ENCODE measurements around the gene KNDC1.
"Not testable (repeated sequence)": the region's sequence is repeated elsewhere in the genome, so short reads cannot be mapped to it uniquely, and the experiment has no call there.

KNDC1 gene

GRCh38 chr10:133217800-133218589, 58.0 kb downstream of the KNDC1 start:
- TF ChIP-seq EZH2 (IDR thresholded peaks at IDR 0.05) (no peak), POLR2AphosphoS5 (IDR thresholded peaks at IDR 0.05; ENCODE audit: borderline replicate concordance, low read depth, low read length) (no peak), FOXP2 (optimal IDR thresholded peaks at IDR 0.05; ENCODE audit: control extremely low read depth, extremely low read length, insufficient read depth) (no peak)
- Histone ChIP-seq H3K9me3 (ENCODE audit: low read depth, low read length) (no peaks in the 10 kb centered on the region), H3K4me3 (no peak overlapping the region), H3K27ac (no peak overlapping the region), H3K36me3 (ENCODE audit: insufficient read depth, low read length) (no peaks in the 10 kb centered on the region), H3K9ac (ENCODE audit: insufficient read length) (no peak overlapping the region)
- DNase-seq (ENCODE audit: low read depth, low spot score): no peak

GRCh38 chr10:133218891-133219290, 58.9 kb downstream of the KNDC1 start:
- no peak for DNase-seq (ENCODE audit: low read depth, low spot score)
- Histone ChIP-seq H3K4me3 (no peak overlapping the region), H3K9me3 (ENCODE audit: low read depth, low read length) (no peaks in the 10 kb centered on the region), H3K27ac (no peak overlapping the region), H3K36me3 (ENCODE audit: insufficient read depth, low read length) (no peaks in the 10 kb centered on the region), H3K9ac (ENCODE audit: insufficient read length) (no peak overlapping the region)
- TF ChIP-seq EZH2 (IDR thresholded peaks at IDR 0.05) (no peak), POLR2AphosphoS5 (IDR thresholded peaks at IDR 0.05; ENCODE audit: borderline replicate concordance, low read depth, low read length) (no peak), FOXP2 (optimal IDR thresholded peaks at IDR 0.05; ENCODE audit: control extremely low read depth, extremely low read length, insufficient read depth) (no peak)

- TF ChIP-seq EZH2 (IDR thresholded peaks at IDR 0.05) (no peak), POLR2AphosphoS5 (IDR thresholded peaks at IDR 0.05; ENCODE audit: borderline replicate concordance, low read depth, low read length) (no peak), FOXP2 (optimal IDR thresholded peaks at IDR 0.05; ENCODE audit: control extremely low read depth, extremely low read length, insufficient read depth) (no peak)
- no peak overlapping the region for H3K27ac ChIP-seq
- H3K9me3 ChIP-seq (ENCODE audit: low read depth, low read length): no peaks in the 10 kb centered on the region
- no peak overlapping the region for H3K9ac ChIP-seq (ENCODE audit: insufficient read length)
- no peak overlapping the region for H3K4me3 ChIP-seq
- no peak for DNase-seq (ENCODE audit: low read depth, low spot score)
- no peaks in the 10 kb centered on the region for H3K36me3 ChIP-seq (ENCODE audit: insufficient read depth, low read length)
Measured at GRCh38 chr10:133219782-133220181, 59.8 kb downstream of the KNDC1 start.

- H3K4me3 ChIP-seq: no peak overlapping the region
- H3K36me3 ChIP-seq (ENCODE audit: insufficient read depth, low read length): no peaks in the 10 kb centered on the region
- DNase-seq (ENCODE audit: low read depth, low spot score): no peak
- no peak overlapping the region for H3K27ac ChIP-seq
- no peak overlapping the region for H3K9ac ChIP-seq (ENCODE audit: insufficient read length)
- TF ChIP-seq POLR2AphosphoS5 (IDR thresholded peaks at IDR 0.05; ENCODE audit: borderline replicate concordance, low read depth, low read length) (no peak), EZH2 (IDR thresholded peaks at IDR 0.05) (no peak), FOXP2 (optimal IDR thresholded peaks at IDR 0.05; ENCODE audit: control extremely low read depth, extremely low read length, insufficient read depth) (no peak)
- H3K9me3 ChIP-seq (ENCODE audit: low read depth, low read length): no peaks in the 10 kb centered on the region
Measured at GRCh38 chr10:133221331-133221730, 61.3 kb downstream of the KNDC1 start.

- not testable (repeated sequence) for H3K27ac ChIP-seq; DNase-seq (ENCODE audit: low read depth, low spot score); H3K4me3 ChIP-seq; H3K9me3 ChIP-seq (ENCODE audit: low read depth, low read length); H3K36me3 ChIP-seq (ENCODE audit: insufficient read depth, low read length); H3K9ac ChIP-seq (ENCODE audit: insufficient read length)
Measured at GRCh38 chr10:133221756-133222155, 61.7 kb downstream of the KNDC1 start.

- no peak for DNase-seq (ENCODE audit: low read depth, low spot score)
- no peaks in the 10 kb centered on the region for H3K36me3 ChIP-seq (ENCODE audit: insufficient read depth, low read length)
- no peak overlapping the region for H3K27ac ChIP-seq
- H3K4me3 ChIP-seq: no peak overlapping the region
- no peak overlapping the region for H3K9ac ChIP-seq (ENCODE audit: insufficient read length)
- no peaks in the 10 kb centered on the region for H3K9me3 ChIP-seq (ENCODE audit: low read depth, low read length)
- TF ChIP-seq EZH2 (IDR thresholded peaks at IDR 0.05) (no peak), POLR2AphosphoS5 (IDR thresholded peaks at IDR 0.05; ENCODE audit: borderline replicate concordance, low read depth, low read length) (no peak), FOXP2 (optimal IDR thresholded peaks at IDR 0.05; ENCODE audit: control extremely low read depth, extremely low read length, insufficient read depth) (no peak)
Measured at GRCh38 chr10:133224076-133224475, 64.1 kb downstream of the KNDC1 start.

GRCh38 chr10:133224756-133225372, 64.8 kb downstream of the KNDC1 start:
- H3K36me3 ChIP-seq (ENCODE audit: insufficient read depth, low read length): no peaks in the 10 kb centered on the region
- H3K9me3 ChIP-seq (ENCODE audit: low read depth, low read length): no peaks in the 10 kb centered on the region
- H3K27ac ChIP-seq: no peak overlapping the region
- DNase-seq (ENCODE audit: low read depth, low spot score): no peak
- H3K9ac ChIP-seq (ENCODE audit: insufficient read length): no peak overlapping the region
- TF ChIP-seq POLR2AphosphoS5 (IDR thresholded peaks at IDR 0.05; ENCODE audit: borderline replicate concordance, low read depth, low read length): no peak
- no peak for TF ChIP-seq EZH2 (IDR thresholded peaks at IDR 0.05)
- no peak for TF ChIP-seq FOXP2 (optimal IDR thresholded peaks at IDR 0.05; ENCODE audit: control extremely low read depth, extremely low read length, insufficient read depth)
- no peak overlapping the region for H3K4me3 ChIP-seq

GRCh38 chr10:133225707-133226191, 65.7 kb downstream of the KNDC1 start:
- DNase-seq (ENCODE audit: low read depth, low spot score): no peak
- H3K27ac ChIP-seq: no peak overlapping the region
- no peak overlapping the region for H3K9ac ChIP-seq (ENCODE audit: insufficient read length)
- TF ChIP-seq EZH2 (IDR thresholded peaks at IDR 0.05): no peak
- TF ChIP-seq POLR2AphosphoS5 (IDR thresholded peaks at IDR 0.05; ENCODE audit: borderline replicate concordance, low read depth, low read length): no peak
- no peak for TF ChIP-seq FOXP2 (optimal IDR thresholded peaks at IDR 0.05; ENCODE audit: control extremely low read depth, extremely low read length, insufficient read depth)
- H3K36me3 ChIP-seq (ENCODE audit: insufficient read depth, low read length): no peaks in the 10 kb centered on the region
- H3K9me3 ChIP-seq (ENCODE audit: low read depth, low read length): no peaks in the 10 kb centered on the region
- no peak overlapping the region for H3K4me3 ChIP-seq

All from SK-N-MC (cell line).